Activated B cell treated with CpG ODN at 0.5 μM for 24 hours (primary cell): ENCODE results near the gene VSTM5. TPM values are rescaled to one million over a fixed set of nuclear protein-coding genes. Genes with fewer than 3 reads are reported as not detected.

ENCODE experiments used
- ATAC-seq: fragments of 200-7000 bp; cut with Tn5 transposase; one replicate; pipeline ENCODE4 v1.10.0; 2021; ENCODE audit warnings: low read depth, mild to moderate bottlenecking, moderate library complexity
- CTCF ChIA-PET: fragments of 350-600 bp; sonication (Branson Sonifier 250); formaldehyde crosslinking; loops from one replicate; lab custom pipeline; 2021; ENCODE audit warnings: antibody characterized with exemption; lab: Charles Lee
- POLR2A ChIA-PET: fragments of 350-600 bp; sonication (Branson Sonifier 250); formaldehyde crosslinking; loops from one replicate; lab custom pipeline; 2021; ENCODE audit warnings: antibody characterized with exemption; lab: Charles Lee
- DNase-seq: peaks from one replicate; pipeline ENCODE4 v3.0.0; 2022
- H3K27ac Mint-ChIP-seq: one replicate; pipeline ENCODE4 v1.8.0; 2020; ENCODE audit warnings: mixed read lengths
- H3K27me3 Mint-ChIP-seq: one replicate; pipeline ENCODE4 v1.8.0; 2021; ENCODE audit warnings: mixed read lengths
- H3K36me3 Mint-ChIP-seq: one replicate; pipeline ENCODE4 v1.8.0; 2021; ENCODE audit warnings: low read depth, mixed read lengths
- H3K4me1 Mint-ChIP-seq: one replicate; pipeline ENCODE4 v1.8.0; 2021; ENCODE audit warnings: mixed read lengths
- H3K4me3 Mint-ChIP-seq: one replicate; pipeline ENCODE4 v1.8.0; 2020; ENCODE audit warnings: mild to moderate bottlenecking, mixed read lengths
- H3K9me3 Mint-ChIP-seq: one replicate; pipeline ENCODE4 v1.8.0; 2020; ENCODE audit warnings: mixed read lengths
- CTCF ChIP-seq: fragments of 200-600 bp; IDR thresholded peaks from one replicate; pipeline ENCODE4 v1.8.0; 2022; ENCODE audit warnings: antibody characterized with exemption, mild to moderate bottlenecking
- intact Hi-C: fragments of 100-400 bp; cut with micrococcal nuclease; formaldehyde crosslinking; loops from one replicate; pipeline ENCODE4 v1.15.1; 2024
- total RNA-seq: library from RNA; stranded (reverse); gene quantifications from 2 replicates; pipeline ENCODE4 v1.2.3, GENCODE V29; 2022

Gene VSTM5
- total RNA-seq, 1 donor from 2014 or later: not detected

- peaks cover 88% of the 10 kb centered on the region for H3K36me3 Mint-ChIP-seq
- POLR2A ChIA-PET: interaction anchor here (1.0 kb wide), 1 partner anchor 62 kb away, joined by 3 read pairs; no protein-coding TSS in a partner anchor
- H3K27me3 Mint-ChIP-seq: no peaks in the 10 kb centered on the region
- CTCF ChIA-PET: interaction anchor here (0.5 kb wide), 1 partner anchor 101 kb away, joined by 3 read pairs; no protein-coding TSS in a partner anchor
- no peaks in the 10 kb centered on the region for H3K4me1 Mint-ChIP-seq
- H3K27ac Mint-ChIP-seq: no peak overlapping the region
- TF ChIP-seq CTCF: no peak
- DNase-seq: no peak
- no peak for ATAC-seq
- intact Hi-C loops: no loop called here
- no peak overlapping the region for H3K4me3 Mint-ChIP-seq
- no peaks in the 10 kb centered on the region for H3K9me3 Mint-ChIP-seq
Measured at GRCh38 chr11:93796441-93797231, 53.8 kb downstream of the VSTM5 start.

DNA sequence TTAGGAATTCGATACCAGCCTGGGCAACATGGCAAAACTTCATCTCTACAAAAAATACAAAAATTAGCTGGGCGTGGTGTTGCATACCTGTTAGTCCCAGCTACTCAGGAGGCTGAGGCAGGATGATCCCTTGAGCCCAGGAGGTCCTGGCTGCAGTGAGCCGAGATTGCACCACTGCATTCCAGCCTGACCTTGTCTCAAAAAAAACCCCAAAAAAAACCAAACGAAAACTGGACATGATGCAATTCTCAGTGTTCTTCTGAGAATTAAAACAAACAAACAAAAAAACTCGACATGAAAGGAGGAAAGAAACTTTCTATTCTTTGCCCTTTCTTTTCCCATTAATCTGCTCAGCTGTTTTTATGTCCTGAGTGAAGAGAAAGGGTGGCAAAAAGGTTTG is 58.9 kb downstream of the VSTM5 start:
- Mint-ChIP-seq H3K36me3 (peaks cover 86% of the 10 kb centered on the region), H3K9me3 (no peaks in the 10 kb centered on the region), H3K4me1 (peaks cover 13% of the 10 kb centered on the region), H3K27me3 (no peaks in the 10 kb centered on the region), H3K27ac (no peak overlapping the region), H3K4me3 (no peak overlapping the region)
- POLR2A ChIA-PET: no interaction called here
- CTCF ChIA-PET: no interaction called here
- intact Hi-C loops: no loop called here
- ATAC-seq (no peak), DNase-seq (no peak)
- TF ChIP-seq CTCF: no peak

DNA sequence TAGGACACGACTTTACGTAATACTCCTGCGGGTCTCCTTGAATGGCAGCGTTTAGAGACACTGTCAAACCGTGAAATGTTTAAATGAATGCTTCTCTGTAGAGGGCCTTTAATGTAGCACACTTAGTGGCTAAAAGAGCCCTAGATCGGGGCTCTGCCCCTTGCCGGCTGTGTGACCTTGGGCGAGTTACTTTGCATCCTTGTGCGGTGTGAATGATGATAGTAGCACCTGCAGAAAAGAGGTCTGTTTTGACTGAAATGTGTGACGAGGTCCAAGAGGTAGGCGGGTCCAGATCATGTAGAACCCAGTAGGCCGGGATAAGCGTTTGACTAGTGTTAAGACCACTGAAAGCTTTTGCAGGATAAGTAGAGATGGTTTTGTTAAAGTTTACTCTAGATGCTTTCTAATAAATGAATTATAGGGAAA is 65.5 kb downstream of the VSTM5 start:
- no peak for TF ChIP-seq CTCF
- ChIA-PET CTCF (no interaction called here), POLR2A (interaction anchor here (2.1 to 3.1 kb wide), 2 partner anchors 44 to 47 kb away, joined by 17 to 148 read pairs; partner anchors contain the start of genes C11orf54 and TAF1D)
- no peaks in the 10 kb centered on the region for H3K27me3 Mint-ChIP-seq
- H3K27ac Mint-ChIP-seq: peak overlapping the region; percentile 90
- no peak for DNase-seq
- H3K4me1 Mint-ChIP-seq: peaks cover 40% of the 10 kb centered on the region
- H3K36me3 Mint-ChIP-seq: peaks cover 43% of the 10 kb centered on the region
- peak overlapping the region; percentile 99 for H3K4me3 Mint-ChIP-seq
- ATAC-seq: no peak
- intact Hi-C loops: loop anchor here (1.0 to 10.0 kb wide), 7 partner anchors 44 to 1187 kb away; partner anchors contain the start of genes C11orf54, CEP295, CWC15 and KDM4D
- H3K9me3 Mint-ChIP-seq: no peaks in the 10 kb centered on the region

DNA sequence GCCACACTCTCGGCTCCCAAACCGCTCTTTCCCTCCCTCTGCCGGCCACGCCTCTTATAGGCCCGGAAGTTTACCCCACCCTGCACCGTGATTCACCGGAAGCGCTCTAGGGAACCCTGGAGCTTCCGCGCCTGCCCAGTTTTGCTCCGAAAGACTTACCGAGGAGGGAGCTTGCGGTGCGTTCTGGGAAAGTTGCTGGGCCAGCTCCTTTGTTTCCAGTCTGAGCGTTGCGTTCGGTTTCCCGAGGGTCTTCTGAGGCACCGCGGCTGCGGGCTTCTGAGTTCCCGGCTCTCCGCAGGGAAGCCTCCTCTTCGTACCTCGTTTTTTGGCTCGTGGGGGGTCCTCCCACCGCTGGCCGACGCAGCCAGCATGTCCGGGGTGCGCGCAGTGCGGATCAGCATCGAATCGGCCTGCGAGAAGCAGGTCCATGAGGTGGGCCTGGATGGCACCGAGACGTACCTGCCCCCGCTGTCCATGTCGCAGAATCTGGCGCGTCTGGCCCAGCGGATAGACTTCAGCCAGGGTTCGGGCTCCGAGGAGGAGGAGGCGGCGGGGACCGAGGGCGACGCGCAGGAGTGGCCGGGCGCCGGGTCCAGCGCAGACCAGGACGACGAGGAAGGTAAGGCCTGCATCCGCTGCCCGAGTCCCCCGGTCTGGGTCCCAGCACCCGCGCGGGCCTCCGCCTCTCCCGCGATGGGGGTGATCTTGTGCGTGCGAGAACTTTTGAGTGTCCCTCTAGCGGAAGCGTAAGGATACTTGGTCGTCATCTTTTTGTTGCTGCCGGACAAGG is 66.1 kb downstream of the VSTM5 start, which contains the start of gene MED17:
Gene MED17 (plus strand): TSS at position 138 of the 790 bp plus-strand sequence. CDS start 232 bp downstream, at position 370.
- Mint-ChIP-seq H3K4me1 (peaks cover 40% of the 10 kb centered on the region), H3K36me3 (peaks cover 37% of the 10 kb centered on the region), H3K4me3 (peak within 1 kb of the TSS; percentile 99), H3K27ac (peak within 1 kb of the TSS; percentile 90), H3K27me3 (no peaks in the 10 kb centered on the region), H3K9me3 (no peaks in the 10 kb centered on the region)
- intact Hi-C loops: loop anchor here (1.0 to 10.0 kb wide), 7 partner anchors 44 to 1188 kb away; partner anchors contain the start of genes C11orf54, CEP295, CWC15 and KDM4D
- peak; percentile 75 for DNase-seq
- peak; percentile 93 for ATAC-seq
- ChIA-PET CTCF (interaction anchor here (0.7 to 1.3 kb wide), 5 partner anchors 10 to 550 kb away, joined by 3 to 20 read pairs (median 3); partner anchors contain the start of genes C11orf54 and TAF1D), POLR2A (interaction anchor here (0.6 to 3.1 kb wide), 15 partner anchors 8 to 1447 kb away, joined by 3 to 148 read pairs (median 5); partner anchors contain the start of genes C11orf54, CEP295, CWC15 and KDM4D)
- TF ChIP-seq CTCF: no peak
